ENCODE data around the gene ZNF25. TPM values are rescaled to one million over a fixed set of nuclear protein-coding genes. Genes with fewer than 3 reads are reported as not detected.

ZNF25 gene
- total RNA-seq, 1 experiment from 2014 or later: 2.6 TPM

DNA sequence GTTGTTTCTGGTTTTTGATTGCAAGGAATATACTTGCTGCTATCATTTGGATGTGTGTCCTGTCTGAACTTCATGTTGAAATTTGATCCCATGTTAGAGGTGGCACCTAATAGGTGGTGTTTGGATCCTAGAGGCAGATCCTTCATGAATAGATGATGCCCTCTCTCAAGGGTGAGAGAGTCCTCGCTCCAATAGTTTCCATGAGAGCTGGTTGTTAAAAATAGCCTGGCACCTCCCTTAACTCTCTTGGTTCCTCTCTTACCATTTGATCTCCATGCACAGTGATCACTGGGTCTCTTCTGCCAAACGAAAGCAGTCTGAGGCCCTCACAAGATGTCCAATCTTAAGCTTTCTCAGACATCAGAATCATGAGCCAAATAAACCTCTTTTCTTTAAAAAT is 70.1 kb downstream of the ZNF25 start:
- H3K4me3 ChIP-seq: no peak overlapping the region
- H3K36me3 ChIP-seq (ENCODE audit: low read depth): no peaks in the 10 kb centered on the region
- no peaks in the 10 kb centered on the region for H3K27me3 ChIP-seq (ENCODE audit: insufficient read depth, low read depth)
- ChIA-PET CTCF (no interaction called here), POLR2A (ENCODE audit: unreplicated experiment) (no interaction called here)
- BruUV-seq (replicated peaks): no TSS peak
- no peak for DNase-seq
- H3K9me2 ChIP-seq (ENCODE audit: insufficient read depth): no peaks in the 10 kb centered on the region
- H3K4me2 ChIP-seq: no peak overlapping the region
- H2AFZ ChIP-seq: no peak overlapping the region
- H3K27ac ChIP-seq: no peak overlapping the region
- no peaks in the 10 kb centered on the region for H3K4me1 ChIP-seq (replicated peaks; ENCODE audit: insufficient read depth)
- H4K20me1 ChIP-seq (ENCODE audit: insufficient read depth): no peaks in the 10 kb centered on the region
- no peaks in the 10 kb centered on the region for H3F3A ChIP-seq (ENCODE audit: insufficient read depth, low read depth)
- intact Hi-C loops (cut with micrococcal nuclease; ENCODE audit: unreplicated experiment): no loop called here
- no peaks in the 10 kb centered on the region for H3K9me3 ChIP-seq (ENCODE audit: insufficient read depth, low read depth)
- no peaks in the 10 kb centered on the region for H3K79me2 ChIP-seq (ENCODE audit: low read depth)
- no peak for TF ChIP-seq EZH2 (IDR thresholded peaks at IDR 0.05; ENCODE audit: low read depth)
- TF ChIP-seq, protein P1, sequence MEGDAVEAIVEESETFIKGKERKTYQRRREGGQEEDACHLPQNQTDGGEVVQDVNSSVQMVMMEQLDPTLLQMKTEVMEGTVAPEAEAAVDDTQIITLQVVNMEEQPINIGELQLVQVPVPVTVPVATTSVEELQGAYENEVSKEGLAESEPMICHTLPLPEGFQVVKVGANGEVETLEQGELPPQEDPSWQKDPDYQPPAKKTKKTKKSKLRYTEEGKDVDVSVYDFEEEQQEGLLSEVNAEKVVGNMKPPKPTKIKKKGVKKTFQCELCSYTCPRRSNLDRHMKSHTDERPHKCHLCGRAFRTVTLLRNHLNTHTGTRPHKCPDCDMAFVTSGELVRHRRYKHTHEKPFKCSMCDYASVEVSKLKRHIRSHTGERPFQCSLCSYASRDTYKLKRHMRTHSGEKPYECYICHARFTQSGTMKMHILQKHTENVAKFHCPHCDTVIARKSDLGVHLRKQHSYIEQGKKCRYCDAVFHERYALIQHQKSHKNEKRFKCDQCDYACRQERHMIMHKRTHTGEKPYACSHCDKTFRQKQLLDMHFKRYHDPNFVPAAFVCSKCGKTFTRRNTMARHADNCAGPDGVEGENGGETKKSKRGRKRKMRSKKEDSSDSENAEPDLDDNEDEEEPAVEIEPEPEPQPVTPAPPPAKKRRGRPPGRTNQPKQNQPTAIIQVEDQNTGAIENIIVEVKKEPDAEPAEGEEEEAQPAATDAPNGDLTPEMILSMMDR (conservative IDR thresholded peaks at IDR 0.05): no peak

Other genes starting within 250 kb of the ZNF25 start
- 10.7 and 15.1 TPM in 2 replicates for gene ZNF248, start 119.0 kb downstream of the ZNF25 start, total RNA-seq (2021)
- 19.5 and 27.5 TPM in 2 replicates for gene ZNF33A, start 34.0 kb upstream of the ZNF25 start, total RNA-seq (2021)
- gene ZNF37A, start 117.7 kb upstream of the ZNF25 start, total RNA-seq (2021): 4.8 and 5.8 TPM in 2 replicates

Measured in PC-9 (cell line).